BE2C (cell line): ENCODE measurements around the gene DYNC2LI1.

Experiments used
- DNase-seq: peaks from one replicate; pipeline ENCODE4 v3.0.0-alpha.2; 2020
- H3K27me3 ChIP-seq: fragments of 250-450 bp; sonication (Bioruptor Pico); 2 replicates; pipeline ENCODE4 v1.5.1; 2020; ENCODE audit warnings: mild to moderate bottlenecking
- H3K36me3 ChIP-seq: fragments of 250-450 bp; sonication (Bioruptor Pico); 2 replicates; pipeline ENCODE4 v1.5.1; 2020; ENCODE audit warnings: mild to moderate bottlenecking
- H3K4me1 ChIP-seq: fragments of 250-450 bp; sonication (Bioruptor Pico); 2 replicates; pipeline ENCODE4 v1.5.1; 2020
- H3K4me3 ChIP-seq: 2 replicates; pipeline ENCODE4 v1.5.1; 2011; ENCODE audit warnings: low read depth, low read length
- H3K9me3 ChIP-seq: fragments of 250-450 bp; sonication (Bioruptor Pico); 2 replicates; pipeline ENCODE4 v1.5.1; 2020
- TF ChIP-seq, protein P1 (sequence below): IDR thresholded peaks from 2 replicates; pipeline ENCODE4 v1.5.1; 2012; ENCODE audit warnings: mild to moderate bottlenecking, low read depth, low read length

DYNC2LI1 gene

DNA sequence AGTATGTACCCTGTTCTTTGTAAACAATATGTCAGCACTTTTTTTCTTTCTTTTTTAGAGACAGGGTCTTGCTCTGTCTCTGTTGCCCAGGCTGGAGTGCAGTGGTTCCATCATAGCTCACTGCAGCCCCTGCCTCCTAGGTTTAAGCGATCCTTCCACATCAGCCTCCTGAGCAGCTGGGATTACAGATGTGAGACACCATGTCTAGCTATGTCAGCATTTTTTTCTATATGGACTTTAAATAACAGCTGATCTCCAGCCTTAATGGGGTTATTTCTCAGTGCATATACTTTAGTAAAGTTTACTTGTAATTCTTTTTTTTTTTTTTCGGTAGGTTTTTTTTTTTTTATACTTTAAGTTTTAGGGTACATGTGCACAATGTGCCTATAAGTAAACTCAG, 38.2 kb downstream of the DYNC2LI1 start:
- Histone ChIP-seq H3K4me1 (peaks cover 8% of the 10 kb centered on the region), H3K9me3 (no peaks in the 10 kb centered on the region), H3K27me3 (no peaks in the 10 kb centered on the region), H3K36me3 (no peaks in the 10 kb centered on the region), H3K4me3 (no peak overlapping the region)
- TF ChIP-seq, protein P1, sequence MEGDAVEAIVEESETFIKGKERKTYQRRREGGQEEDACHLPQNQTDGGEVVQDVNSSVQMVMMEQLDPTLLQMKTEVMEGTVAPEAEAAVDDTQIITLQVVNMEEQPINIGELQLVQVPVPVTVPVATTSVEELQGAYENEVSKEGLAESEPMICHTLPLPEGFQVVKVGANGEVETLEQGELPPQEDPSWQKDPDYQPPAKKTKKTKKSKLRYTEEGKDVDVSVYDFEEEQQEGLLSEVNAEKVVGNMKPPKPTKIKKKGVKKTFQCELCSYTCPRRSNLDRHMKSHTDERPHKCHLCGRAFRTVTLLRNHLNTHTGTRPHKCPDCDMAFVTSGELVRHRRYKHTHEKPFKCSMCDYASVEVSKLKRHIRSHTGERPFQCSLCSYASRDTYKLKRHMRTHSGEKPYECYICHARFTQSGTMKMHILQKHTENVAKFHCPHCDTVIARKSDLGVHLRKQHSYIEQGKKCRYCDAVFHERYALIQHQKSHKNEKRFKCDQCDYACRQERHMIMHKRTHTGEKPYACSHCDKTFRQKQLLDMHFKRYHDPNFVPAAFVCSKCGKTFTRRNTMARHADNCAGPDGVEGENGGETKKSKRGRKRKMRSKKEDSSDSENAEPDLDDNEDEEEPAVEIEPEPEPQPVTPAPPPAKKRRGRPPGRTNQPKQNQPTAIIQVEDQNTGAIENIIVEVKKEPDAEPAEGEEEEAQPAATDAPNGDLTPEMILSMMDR = no peak
- DNase-seq = no peak

DNA sequence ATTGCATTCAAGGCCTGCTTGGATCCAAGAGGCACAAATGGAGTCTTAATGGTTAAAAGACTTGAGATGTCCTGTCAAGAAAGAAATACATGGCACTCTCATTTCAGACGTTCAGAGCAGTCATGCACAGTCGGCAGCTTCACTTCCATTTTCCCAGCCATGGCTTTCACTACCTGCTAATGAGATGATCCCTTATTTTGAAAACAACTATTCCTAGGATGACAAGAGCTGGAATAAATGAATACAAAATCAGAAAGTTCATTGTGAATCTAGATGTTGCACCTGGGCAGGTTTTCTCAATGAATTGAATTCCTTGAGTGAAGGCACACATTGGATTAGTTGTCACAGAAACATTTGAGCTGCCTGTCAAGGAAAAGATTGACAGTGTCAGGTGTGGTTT, 39.1 kb downstream of the DYNC2LI1 start:
- peaks cover 8% of the 10 kb centered on the region for H3K4me1 ChIP-seq
- TF ChIP-seq, protein P1 = no peak
- H3K36me3 ChIP-seq = no peaks in the 10 kb centered on the region
- no peak overlapping the region for H3K4me3 ChIP-seq
- DNase-seq = no peak
- H3K9me3 ChIP-seq = no peaks in the 10 kb centered on the region
- no peaks in the 10 kb centered on the region for H3K27me3 ChIP-seq

DNA sequence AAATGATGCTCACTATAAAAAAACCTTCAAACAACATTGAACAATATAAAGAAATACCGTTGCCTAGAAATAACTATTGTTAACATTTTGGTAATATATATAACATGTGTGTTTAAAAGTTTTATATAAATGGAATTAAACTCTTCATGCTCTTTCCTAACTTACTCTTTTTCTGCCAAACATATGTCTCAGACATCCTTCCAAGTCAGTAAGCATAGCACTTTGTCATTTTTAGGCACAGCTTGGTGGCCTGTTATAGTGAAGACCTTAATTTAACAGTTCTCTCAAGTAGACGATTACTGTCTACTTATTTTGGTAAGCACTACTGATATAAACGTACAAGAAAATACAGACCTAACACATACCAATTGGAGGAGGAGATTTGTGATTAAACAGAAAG, 40.9 kb downstream of the DYNC2LI1 start:
- Histone ChIP-seq H3K27me3 (no peaks in the 10 kb centered on the region), H3K36me3 (no peaks in the 10 kb centered on the region), H3K9me3 (no peaks in the 10 kb centered on the region), H3K4me1 (peaks cover 16% of the 10 kb centered on the region), H3K4me3 (no peak overlapping the region)
- TF ChIP-seq, protein P1 = no peak
- no peak for DNase-seq

DNA sequence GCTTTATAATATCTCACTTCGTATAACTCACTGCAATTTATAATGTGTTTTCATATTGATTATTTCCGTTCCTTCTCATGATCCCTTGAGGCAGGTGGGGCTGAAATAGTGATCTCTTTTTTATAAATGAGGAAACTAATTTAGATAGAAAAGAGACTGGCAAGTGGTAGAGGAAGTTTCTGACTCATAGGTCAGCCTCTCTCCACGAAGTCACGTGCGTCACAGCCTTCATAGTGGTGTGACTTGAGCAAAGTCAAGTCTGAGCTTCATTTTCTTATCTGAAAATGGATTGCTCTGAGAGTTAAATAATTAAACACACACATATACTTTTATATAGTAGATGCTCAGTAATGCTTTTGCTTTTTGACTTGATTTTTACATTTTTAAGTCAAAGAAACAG, 44.9 kb downstream of the DYNC2LI1 start:
- H3K36me3 ChIP-seq = no peaks in the 10 kb centered on the region
- TF ChIP-seq, protein P1 = no peak
- no peak for DNase-seq

DNA sequence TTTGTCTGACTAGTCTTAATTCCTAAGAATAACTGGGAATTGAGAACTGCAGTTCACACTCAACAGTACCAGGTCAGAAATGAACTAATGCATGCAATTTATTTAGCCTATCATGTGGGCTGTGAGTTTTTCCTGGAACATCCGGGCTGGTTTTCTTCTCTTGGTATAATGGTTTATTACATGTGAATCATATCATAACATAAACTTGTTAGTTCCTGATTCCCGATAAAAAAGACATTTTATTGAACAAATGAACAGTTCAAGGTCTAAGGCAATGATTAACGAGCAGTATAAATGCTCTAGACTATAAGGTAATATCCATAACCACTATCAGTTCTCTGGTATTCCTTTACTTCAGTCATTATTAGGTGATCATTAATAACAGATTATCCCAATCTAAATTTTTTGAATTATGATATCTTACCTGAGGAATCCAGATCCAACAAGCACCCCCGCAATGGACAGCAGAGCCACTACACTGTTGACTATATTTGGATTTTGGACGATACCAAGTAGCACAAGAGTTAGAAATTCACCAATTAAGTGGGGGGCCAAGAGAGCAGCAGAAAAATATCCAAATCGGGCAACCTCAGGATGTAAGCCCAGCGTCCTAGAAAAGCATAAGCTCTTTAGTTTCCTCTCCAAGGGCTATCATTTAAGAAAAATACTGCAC, 45.8 kb downstream of the DYNC2LI1 start:
- no peaks in the 10 kb centered on the region for H3K27me3 ChIP-seq
- TF ChIP-seq, protein P1 = no peak
- H3K9me3 ChIP-seq = no peaks in the 10 kb centered on the region
- no peak overlapping the region for H3K4me3 ChIP-seq
- H3K4me1 ChIP-seq = peaks cover 8% of the 10 kb centered on the region; the same call in 1 of the 2 replicates
- DNase-seq = no peak
- H3K36me3 ChIP-seq = no peaks in the 10 kb centered on the region

More for the DNA sequence above, 44.9 kb downstream of the DYNC2LI1 start:
- no peak overlapping the region for H3K4me3 ChIP-seq
- no peaks in the 10 kb centered on the region for H3K27me3 ChIP-seq
- H3K4me1 ChIP-seq = peaks cover 8% of the 10 kb centered on the region; the same call in 1 of the 2 replicates
- no peaks in the 10 kb centered on the region for H3K9me3 ChIP-seq

DNA sequence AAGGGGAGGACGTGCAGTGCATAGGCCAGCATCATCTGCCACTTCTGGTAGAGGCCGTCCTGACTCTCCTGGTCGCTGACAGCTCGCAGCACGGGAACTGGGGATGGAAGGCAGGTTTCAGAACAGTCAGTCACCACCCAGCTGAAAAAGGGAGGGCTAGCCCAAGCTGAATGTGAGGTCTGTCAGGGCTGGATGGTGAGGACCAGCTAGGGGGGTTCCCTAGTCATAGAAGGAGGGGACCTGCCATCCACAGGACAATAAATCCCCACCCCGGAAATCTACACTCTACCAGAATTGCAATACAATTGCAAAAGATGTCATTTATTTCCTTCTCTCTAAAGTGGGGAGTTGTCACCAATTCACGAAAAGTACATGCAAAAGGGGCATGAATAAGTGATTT, 49.0 kb downstream of the DYNC2LI1 start:
- Histone ChIP-seq H3K36me3 (no peaks in the 10 kb centered on the region), H3K27me3 (no peaks in the 10 kb centered on the region), H3K9me3 (no peaks in the 10 kb centered on the region), H3K4me3 (no peak overlapping the region), H3K4me1 (peaks cover 8% of the 10 kb centered on the region)
- TF ChIP-seq, protein P1 = no peak
- no peak for DNase-seq
